Left ventricle myocardium inferior (tissue), 1 donor: Measurements from ENCODE around the gene PRKACA. TPM values are rescaled to one million over a fixed set of nuclear protein-coding genes. Genes with fewer than 3 reads are reported as not detected.

Source experiments
- DNase-seq: peaks from one replicate; pipeline ENCODE4 v3.0.0-alpha.2; 2020
- H3K27ac ChIP-seq: fragments of 200-600 bp; replicated peaks from 2 replicates; pipeline ENCODE4 v1.8.0; 2021
- H3K27me3 ChIP-seq: fragments of 200-600 bp; 2 replicates; pipeline ENCODE4 v1.8.0; 2021; ENCODE audit warnings: low read depth
- H3K36me3 ChIP-seq: fragments of 200-600 bp; 2 replicates; pipeline ENCODE4 v1.8.0; 2021
- H3K4me1 ChIP-seq: fragments of 200-600 bp; 2 replicates; pipeline ENCODE4 v1.8.0; 2021
- H3K4me3 ChIP-seq: fragments of 200-600 bp; 2 replicates; pipeline ENCODE4 v1.8.0; 2021; ENCODE audit warnings: mild to moderate bottlenecking, moderate library complexity
- H3K9me3 ChIP-seq: fragments of 200-600 bp; replicated peaks from 2 replicates; pipeline ENCODE4 v1.8.0; 2021
- CTCF ChIP-seq: fragments of 200-600 bp; IDR thresholded peaks from 2 replicates; pipeline ENCODE4 v1.8.0; 2021; ENCODE audit warnings: antibody characterized with exemption, mild to moderate bottlenecking, borderline replicate concordance
- intact Hi-C: fragments of 100-400 bp; cut with micrococcal nuclease; formaldehyde crosslinking; loops from one replicate; pipeline ENCODE4 v1.11.0; 2022
- total RNA-seq: library from RNA; stranded (reverse); fragmentation: NEBNext Ultra II Directional; extraction: Animal tissue kit (Norgen Biotek cat#: 25700); gene quantifications from one replicate; pipeline ENCODE4 v1.2.1, GENCODE V29; 2021
- donor health status: DM: no; HTN: yes; CAD: no; lungs with severe emphysema.

PRKACA gene
- total RNA-seq, 1 donor from 2014 or later, result 465 TPM

- Histone ChIP-seq H3K4me3 (no peak overlapping the region), H3K27me3 (no peaks in the 10 kb centered on the region), H3K27ac (no peak overlapping the region), H3K9me3 (no peaks in the 10 kb centered on the region), H3K36me3 (no peaks in the 10 kb centered on the region), H3K4me1 (peaks cover 37% of the 10 kb centered on the region)
- no peak for DNase-seq
- no peak for TF ChIP-seq CTCF
- intact Hi-C loops, result no loop called here
Observed at GRCh38 chr19:14145381-14145780, 27.8 kb upstream of the PRKACA start.

- Histone ChIP-seq H3K27me3 (no peaks in the 10 kb centered on the region), H3K27ac (no peak overlapping the region), H3K4me1 (peaks cover 40% of the 10 kb centered on the region), H3K4me3 (no peak overlapping the region), H3K36me3 (no peaks in the 10 kb centered on the region), H3K9me3 (no peaks in the 10 kb centered on the region)
- intact Hi-C loops, result no loop called here
- no peak for TF ChIP-seq CTCF
- no peak for DNase-seq
Observed at GRCh38 chr19:14142262-14143190, 25.0 kb upstream of the PRKACA start.

GRCh38 chr19:14141041-14141440 lies 23.5 kb upstream of the PRKACA start:
- intact Hi-C loops, result no loop called here
- H3K4me3 ChIP-seq, result no peak overlapping the region
- H3K27ac ChIP-seq, result no peak overlapping the region
- TF ChIP-seq CTCF, result no peak
- DNase-seq, result no peak
- peaks cover 49% of the 10 kb centered on the region for H3K4me1 ChIP-seq
- H3K36me3 ChIP-seq, result no peaks in the 10 kb centered on the region
- no peaks in the 10 kb centered on the region for H3K9me3 ChIP-seq
- no peaks in the 10 kb centered on the region for H3K27me3 ChIP-seq

- no peaks in the 10 kb centered on the region for H3K27me3 ChIP-seq
- no peak for DNase-seq
- intact Hi-C loops, result no loop called here
- TF ChIP-seq CTCF, result no peak
- H3K4me1 ChIP-seq, result peaks cover 54% of the 10 kb centered on the region
- H3K36me3 ChIP-seq, result no peaks in the 10 kb centered on the region
- H3K27ac ChIP-seq, result peak overlapping the region; percentile 92
- H3K4me3 ChIP-seq, result no peak overlapping the region
- H3K9me3 ChIP-seq, result no peaks in the 10 kb centered on the region
Observed at GRCh38 chr19:14139944-14140343, 22.4 kb upstream of the PRKACA start.

GRCh38 chr19:14138576-14139265 lies 21.2 kb upstream of the PRKACA start:
- Histone ChIP-seq H3K27me3 (no peaks in the 10 kb centered on the region), H3K27ac (peak overlapping the region; percentile 92), H3K36me3 (no peaks in the 10 kb centered on the region), H3K9me3 (no peaks in the 10 kb centered on the region), H3K4me3 (peak overlapping the region; percentile 76), H3K4me1 (peaks cover 50% of the 10 kb centered on the region)
- TF ChIP-seq CTCF, result no peak
- intact Hi-C loops, result no loop called here
- DNase-seq, result no peak
